Coronary artery (tissue), 2 donors: ENCODE measurements around the gene KDM4D.

Experiments used
- DNase-seq: peaks from one replicate; pipeline ENCODE4 v3.0.0-alpha.2; 2017; ENCODE audit warnings: low spot score
- H3K27ac ChIP-seq, 2 donors: fragments of 200-600 bp; sonication (generic); one replicate each; pipeline ENCODE4 v1.5.1; 2016 to 2019
- H3K4me3 ChIP-seq: fragments of 200-600 bp; sonication (generic); 2 replicates; pipeline ENCODE4 v1.5.1; 2016; ENCODE audit warnings: mild to moderate bottlenecking, moderate library complexity
- TF ChIP-seq, protein P1 (sequence below): fragments of 200-600 bp; sonication (generic); IDR thresholded peaks from one replicate; pipeline ENCODE4 v1.5.1; 2019; ENCODE audit warnings: antibody characterized with exemption

Gene KDM4D

DNA sequence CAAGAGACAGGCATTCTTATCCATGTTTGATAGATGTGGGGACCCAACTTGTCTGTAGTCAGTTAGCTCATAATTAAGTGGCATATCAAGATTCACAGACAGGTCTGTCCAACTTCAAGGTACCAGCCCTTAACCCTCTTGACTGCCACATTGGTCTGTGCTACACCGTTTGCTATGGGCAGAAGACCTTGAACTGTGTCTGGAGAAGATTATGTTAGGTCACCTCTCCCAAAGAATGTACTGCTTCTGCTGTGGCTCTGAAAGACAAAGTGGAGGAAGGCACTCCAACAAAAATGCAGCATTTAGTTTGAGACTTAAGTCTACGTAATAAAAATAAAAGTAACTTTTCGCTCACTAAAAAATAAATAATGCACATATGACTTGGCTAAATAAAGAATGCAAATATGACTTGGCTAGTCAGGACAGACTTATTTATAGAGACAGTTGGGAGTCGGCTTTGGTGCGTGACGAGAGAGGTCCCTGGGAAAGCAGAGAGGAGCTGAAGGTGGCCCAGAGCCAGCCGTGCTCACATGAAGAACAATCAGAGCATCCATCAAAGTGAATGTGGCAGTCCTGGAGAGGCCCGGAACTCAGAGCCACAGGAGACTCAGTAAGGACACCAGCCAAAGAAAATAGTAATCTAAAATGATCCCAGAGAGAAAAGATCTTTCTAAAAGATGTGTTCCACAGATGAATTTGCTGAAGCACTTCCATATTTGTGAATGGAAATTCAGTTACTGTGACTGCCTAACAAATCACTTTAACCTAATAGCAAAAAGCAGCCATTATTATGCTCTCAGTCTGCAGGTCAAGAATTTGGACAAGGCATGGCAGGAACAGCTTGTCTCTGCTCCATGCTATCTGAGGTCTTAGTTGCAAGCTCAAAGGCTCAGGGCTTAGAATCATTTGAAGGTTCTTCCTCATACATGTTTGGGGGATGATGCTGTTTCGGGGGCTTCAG is 35.1 kb upstream of the KDM4D start:
- TF ChIP-seq, protein P1, sequence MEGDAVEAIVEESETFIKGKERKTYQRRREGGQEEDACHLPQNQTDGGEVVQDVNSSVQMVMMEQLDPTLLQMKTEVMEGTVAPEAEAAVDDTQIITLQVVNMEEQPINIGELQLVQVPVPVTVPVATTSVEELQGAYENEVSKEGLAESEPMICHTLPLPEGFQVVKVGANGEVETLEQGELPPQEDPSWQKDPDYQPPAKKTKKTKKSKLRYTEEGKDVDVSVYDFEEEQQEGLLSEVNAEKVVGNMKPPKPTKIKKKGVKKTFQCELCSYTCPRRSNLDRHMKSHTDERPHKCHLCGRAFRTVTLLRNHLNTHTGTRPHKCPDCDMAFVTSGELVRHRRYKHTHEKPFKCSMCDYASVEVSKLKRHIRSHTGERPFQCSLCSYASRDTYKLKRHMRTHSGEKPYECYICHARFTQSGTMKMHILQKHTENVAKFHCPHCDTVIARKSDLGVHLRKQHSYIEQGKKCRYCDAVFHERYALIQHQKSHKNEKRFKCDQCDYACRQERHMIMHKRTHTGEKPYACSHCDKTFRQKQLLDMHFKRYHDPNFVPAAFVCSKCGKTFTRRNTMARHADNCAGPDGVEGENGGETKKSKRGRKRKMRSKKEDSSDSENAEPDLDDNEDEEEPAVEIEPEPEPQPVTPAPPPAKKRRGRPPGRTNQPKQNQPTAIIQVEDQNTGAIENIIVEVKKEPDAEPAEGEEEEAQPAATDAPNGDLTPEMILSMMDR = no peak
- no peak overlapping the region for H3K4me3 ChIP-seq
- no peak overlapping the region for H3K27ac ChIP-seq
- DNase-seq = no peak

DNA sequence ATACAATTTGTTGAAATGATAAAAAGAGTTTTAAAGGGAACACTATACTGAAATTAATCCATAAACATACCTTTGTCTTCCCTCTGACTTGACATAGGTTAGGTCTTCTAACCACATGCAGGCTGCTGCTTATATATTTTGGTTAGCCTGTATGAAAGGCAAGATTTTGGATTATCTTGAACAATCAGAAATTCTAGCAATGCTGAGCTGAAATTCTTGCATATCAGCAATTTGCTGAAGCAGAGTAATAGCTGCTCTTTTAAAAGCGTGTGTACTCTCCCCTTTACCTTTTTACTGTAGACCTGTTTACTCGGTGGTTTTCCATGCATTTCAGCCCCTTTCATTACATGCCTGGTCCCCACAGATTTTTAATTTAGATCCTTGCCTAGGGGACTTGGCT is 34.2 kb upstream of the KDM4D start:
- no peak overlapping the region for H3K27ac ChIP-seq
- DNase-seq = no peak
- TF ChIP-seq, protein P1 = no peak
- H3K4me3 ChIP-seq = no peak overlapping the region

DNA sequence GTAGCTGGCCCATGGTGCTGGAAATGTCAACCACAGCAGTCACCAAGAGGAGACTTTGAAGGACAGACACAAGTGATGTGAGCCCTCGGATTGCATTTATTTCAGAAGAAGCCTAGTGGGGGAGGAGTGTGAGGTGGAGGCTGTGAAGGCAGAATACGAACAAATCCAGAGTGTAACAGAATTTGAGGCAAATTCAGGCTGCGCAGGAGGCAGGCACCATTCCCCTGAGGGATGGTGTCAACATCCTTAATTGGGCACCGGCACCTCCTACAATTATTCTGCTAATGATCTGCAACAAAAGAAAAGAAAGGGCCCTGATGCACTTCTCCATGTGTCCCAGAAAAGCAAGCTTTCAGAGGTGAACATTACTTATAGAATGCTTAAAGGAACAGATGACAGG is 32.4 kb upstream of the KDM4D start:
- no peak overlapping the region for H3K4me3 ChIP-seq
- H3K27ac ChIP-seq = no peak overlapping the region
- no peak for DNase-seq
- TF ChIP-seq, protein P1 = no peak

DNA sequence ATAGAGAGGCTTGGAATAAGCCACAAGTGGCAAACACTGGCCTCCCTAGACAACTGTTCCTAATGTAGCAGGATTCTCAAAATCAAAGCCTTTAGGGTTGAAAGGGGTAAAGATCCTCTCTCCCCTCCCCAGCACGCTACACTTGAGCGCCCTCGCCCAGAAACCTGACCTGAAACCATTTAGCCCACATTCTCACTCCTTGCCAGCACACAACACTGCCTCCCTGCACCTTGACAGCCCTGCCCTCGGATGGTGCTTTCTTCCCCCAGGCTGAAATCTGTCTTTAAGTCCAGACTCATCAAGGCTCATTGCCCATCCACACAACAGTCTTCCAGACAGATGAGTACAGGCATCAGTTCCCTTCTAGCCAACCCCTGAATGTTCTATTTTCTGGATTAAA is 26.7 kb upstream of the KDM4D start:
- TF ChIP-seq, protein P1 = no peak
- Histone ChIP-seq H3K27ac (no peak overlapping the region), H3K4me3 (no peak overlapping the region)
- no peak for DNase-seq

DNA sequence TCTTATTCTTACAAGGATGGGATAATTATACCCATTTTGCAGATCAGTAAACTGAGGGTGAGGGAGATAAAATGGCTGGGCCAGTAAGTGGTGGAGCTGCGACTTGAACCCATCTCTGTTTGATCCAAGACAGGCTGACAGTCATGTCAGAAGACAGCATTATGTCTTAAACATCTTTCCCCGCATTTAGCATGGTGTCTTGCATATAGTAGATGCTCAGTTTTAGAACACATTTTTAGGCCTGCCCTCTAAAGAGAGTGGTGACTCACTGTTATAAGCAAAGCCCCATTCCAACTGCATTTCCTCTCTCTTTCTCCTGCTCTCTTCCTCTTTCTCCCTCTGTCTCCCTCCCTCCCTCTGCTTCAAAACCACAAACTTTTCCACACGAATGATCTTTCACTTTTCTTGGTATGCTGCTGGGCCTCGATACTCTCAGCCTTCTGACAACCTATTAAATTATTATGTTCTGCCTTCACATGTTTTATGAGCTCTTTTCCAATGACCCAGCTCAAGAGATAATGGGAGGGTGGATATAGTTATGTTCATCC is 25.4 kb upstream of the KDM4D start:
- no peak overlapping the region for H3K4me3 ChIP-seq
- TF ChIP-seq, protein P1 = no peak
- no peak overlapping the region for H3K27ac ChIP-seq
- no peak for DNase-seq

DNA sequence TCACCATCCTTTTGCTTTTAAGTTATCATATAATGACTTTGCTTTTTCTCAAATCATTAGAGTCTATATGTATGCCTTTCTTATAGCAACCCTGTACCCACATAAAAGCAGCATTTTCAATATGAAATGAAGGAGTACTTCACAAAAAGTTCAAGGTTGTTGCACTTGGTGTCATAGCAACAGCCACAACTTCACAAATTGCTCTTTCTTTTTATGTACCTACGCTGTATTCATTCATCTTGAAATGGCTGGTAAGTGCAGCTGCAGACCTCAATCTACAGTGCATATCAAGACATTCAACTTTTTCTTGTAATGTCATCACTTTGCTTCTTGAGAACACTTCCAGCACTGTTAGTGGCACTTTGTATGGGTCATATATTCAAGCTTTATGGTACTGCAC is 18.8 kb upstream of the KDM4D start:
- TF ChIP-seq, protein P1 = no peak
- DNase-seq = no peak
- no peak overlapping the region for H3K4me3 ChIP-seq
- no peak overlapping the region for H3K27ac ChIP-seq

DNA sequence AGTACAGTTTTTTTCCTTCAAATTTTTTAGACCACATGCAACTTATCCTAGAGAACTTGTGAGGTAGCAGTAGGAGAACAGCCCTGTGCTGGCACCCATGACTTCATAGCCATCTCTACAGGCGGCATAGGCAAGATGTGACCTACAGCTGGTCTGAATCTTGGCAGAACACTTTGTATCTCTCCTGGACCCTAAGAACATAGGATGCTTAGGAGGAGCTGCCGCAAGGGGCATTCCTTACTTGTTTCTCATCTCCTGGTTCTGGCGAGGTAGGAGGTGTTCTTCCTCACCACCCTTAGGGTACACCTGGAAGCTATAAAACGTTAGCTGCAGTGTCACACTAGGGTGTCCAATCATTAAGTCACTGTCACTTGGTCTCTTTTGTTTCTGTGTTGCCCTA is 16.5 kb upstream of the KDM4D start:
- TF ChIP-seq, protein P1 = no peak
- no peak for DNase-seq
- no peak overlapping the region for H3K27ac ChIP-seq
- no peak overlapping the region for H3K4me3 ChIP-seq
